Heart left ventricle (tissue), 16 donors: ENCODE results near the gene CCDC134. TPM values are rescaled to one million over a fixed set of nuclear protein-coding genes. Genes with fewer than 3 reads are reported as not detected.

Experiments
- ATAC-seq, 4 donors: fragments of 200-7000 bp; cut with Tn5 transposase; one replicate each; pipeline ENCODE4 v1.9.1; 2020 to 2022; ENCODE audit warnings: moderate library complexity in 4 of 4, mild to moderate bottlenecking in 3 of 4, moderate number of reproducible peaks in 1 of 4
- DNase-seq, 5 donors: peaks; one replicate each; pipeline ENCODE4 v3.0.0-alpha.2; 2020
- H3K27ac ChIP-seq, 12 donors: fragments of 200-600 bp; sonication (generic) in 4 of 12; one replicate each; pipeline versions ENCODE4 v1.5.0 to v1.8.0; 2016 to 2022; ENCODE audit warnings: mild to moderate bottlenecking in 2 of 12
- H3K27me3 ChIP-seq, 9 donors: fragments of 200-600 bp; sonication (generic) in 2 of 9; one replicate each; pipeline versions ENCODE4 v1.5.1 to v1.8.0; 2016 to 2022; ENCODE audit warnings: mild to moderate bottlenecking in 3 of 9
- H3K36me3 ChIP-seq, 9 donors: fragments of 200-600 bp; sonication (generic) in 2 of 9; one replicate each; pipeline versions ENCODE4 v1.5.0 to v1.8.0; 2018 to 2022; ENCODE audit warnings: mild to moderate bottlenecking in 2 of 9
- H3K4me1 ChIP-seq, 12 donors: fragments of 200-600 bp; sonication (generic) in 4 of 12; one replicate each; pipeline versions ENCODE4 v1.5.0 to v1.8.0; 2016 to 2022; ENCODE audit warnings: mild to moderate bottlenecking in 3 of 12
- H3K4me3 ChIP-seq, 12 donors: fragments of 200-600 bp; sonication (generic) in 4 of 12; one replicate each; pipeline versions ENCODE4 v1.5.0 to v1.8.0; 2017 to 2022; ENCODE audit warnings: mild to moderate bottlenecking in 9 of 12, moderate library complexity in 4 of 12
- H3K9me3 ChIP-seq, 12 donors: fragments of 200-600 bp; sonication (generic) in 4 of 12; one replicate each; pipeline versions ENCODE4 v1.5.0 to v1.8.0; 2016 to 2022; ENCODE audit warnings: mild to moderate bottlenecking in 1 of 12
- POLR2A ChIP-seq, 2 donors: fragments of 450-650 bp; IDR thresholded peaks; one replicate each; pipeline ENCODE4 v1.6.1; 2017; ENCODE audit warnings: antibody characterized with exemption in 2 of 2, mild to moderate bottlenecking in 2 of 2, moderate library complexity in 2 of 2
- WGBS, 4 donors: extraction: QIAGEN DNeasy Blood & Tissue Kit in 2 of 4; methylation state at CpG; one replicate each; pipeline versions ENCODE4 v1.1.5 to v1.1.7; 2013 to 2018; 5-methylcytosine and 5-hydroxymethylcytosine counted together
- intact Hi-C, 10 donors: fragments of 100-400 bp; cut with DNase I; formaldehyde crosslinking; loops; one replicate each; pipeline versions ENCODE4 v1.11.1 to v1.14.2; 2022
- polyA plus RNA-seq, 2 donors: library from polyadenylated mRNA; stranded (reverse); fragments of 200-250 nt; gene quantifications; one replicate each; pipeline ENCODE4 v1.2.3, GENCODE V29; 2013
- total RNA-seq, 9 donors: library from RNA; depleted of rRNA in 2 of 9; stranded (reverse); fragments of >200 nt in 2 of 9; fragmentation: NEBNext Ultra II Directional in 3 of 9; extraction: Animal tissue kit (Norgen Biotek cat#: 25700) in 3 of 9; gene quantifications; one replicate each; pipeline versions ENCODE4 v1.1.0 to v1.2.4, GENCODE V29; 2016 to 2023
- TF ChIP-seq, protein P1 (sequence below), 12 donors: fragments of 200-600 bp; sonication (generic) in 4 of 12; IDR thresholded peaks; one replicate each; pipeline versions ENCODE4 v1.5.0 to v1.8.0; 2018 to 2022; ENCODE audit warnings: antibody characterized with exemption in 12 of 12, mild to moderate bottlenecking in 5 of 12
- donor health status: ischemic (EF 13 %, LVEDD 7.1; RV severe dilation, severe dysfunction).
- donor health status: healthy with polysubstance abuse.
- donor health status: DM: no; HTN: yes; CAD: no.
- donor health status: DM: no; HTN: no; CAD: no.
- donor health status: ischemic (EF 25% LVEDD 6.9; RV normal size, moderate dysfunction).
- donor health status: ischemic (EF 25% LVEDD 5.7; RV mildly dilated, moderate dysfunction).
- donor health status: healthy.
- donor health status: DM: yes; HTN: yes; CAD: no.
- donor health status: ischemic (EF 35%, LVEDD 5.7; RV mildly dilated, moderate dysfunction).
- donor health status: nonischemic (EF 11% LVEDD 7.7; RV severe dilation, severe dysfunction).
- donor health status: DM: yes; HTN: yes; CAD: no.
- donor health status: PGD.
- donor health status: ischemic (EF 29% LVEDD 5.4; RV normal size, mild dysfunction).
- donor health status: nonischemic (EF 23%, LVEDD 6.1; RV moderate dilation, normal function).

CCDC134 gene
- total and polyA plus RNA-seq, 11 donors, result 2.2 to 10.2 (median 3.5) TPM

DNA sequence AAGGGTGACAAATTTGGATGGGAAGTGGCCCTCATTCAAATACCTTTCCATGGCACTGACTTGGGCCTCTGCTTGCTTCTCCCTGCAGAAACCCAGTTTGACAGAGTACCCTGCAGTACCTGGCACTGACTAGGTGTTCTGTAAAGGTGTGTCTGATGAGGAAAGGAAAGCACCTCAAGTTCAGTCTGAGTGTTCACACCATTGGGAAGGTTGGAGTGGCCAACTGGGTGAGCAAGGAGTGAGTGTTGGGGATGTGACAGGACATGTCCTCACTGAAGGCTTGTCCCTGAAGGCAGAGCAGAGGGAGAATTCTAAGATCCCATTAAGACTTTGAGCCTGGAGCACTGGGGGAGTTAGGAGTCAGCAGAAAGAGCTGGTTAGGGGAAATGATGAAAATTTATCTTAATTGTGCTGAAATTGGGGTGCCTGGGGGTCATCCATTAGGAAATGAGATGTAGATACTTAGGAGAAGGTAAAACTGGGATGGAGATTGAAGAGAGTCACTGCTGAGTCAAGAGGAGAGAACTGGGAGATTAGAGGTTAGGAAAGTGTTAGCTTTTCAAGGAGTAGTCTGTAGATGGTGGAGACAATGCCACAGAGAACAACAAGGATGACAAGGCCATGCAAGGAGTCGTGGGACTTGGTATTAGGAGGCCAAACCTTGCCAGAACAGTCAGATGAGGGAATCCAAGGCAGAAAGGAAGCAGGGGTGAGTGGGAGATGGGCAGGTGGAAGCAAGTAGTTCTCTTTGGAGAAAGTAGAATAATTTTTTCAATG is 38.6 kb downstream of the CCDC134 start:
- DNase-seq, result no peak

DNA sequence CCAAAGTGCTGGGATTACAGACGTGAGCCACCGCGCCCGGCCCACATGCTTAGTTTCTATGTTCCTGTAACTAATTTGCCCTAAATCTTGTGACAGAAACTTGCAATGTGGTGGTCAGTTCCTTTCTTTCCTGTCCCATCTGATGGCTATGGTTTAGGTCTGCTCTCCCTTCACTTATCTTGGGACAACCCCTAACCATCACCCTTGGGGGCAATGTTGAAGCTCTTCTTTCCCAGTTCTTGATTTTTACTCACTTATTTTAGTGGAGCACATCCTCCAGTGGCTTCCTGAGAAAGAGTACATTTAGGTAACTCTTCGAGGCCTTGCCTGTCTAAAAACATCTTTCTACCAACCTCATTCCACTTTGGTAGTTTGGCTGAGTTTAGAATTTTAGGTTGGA is 39.7 kb downstream of the CCDC134 start:
- WGBS, 4 donors, result 85 to 91% (median 89%) methylated on average over 5 of the region's 5 CpGs
- H3K4me1 ChIP-seq, result peaks cover 0 to 68% (median 22%) of the 10 kb centered on the region in 12 donors
- no peak overlapping the region for H3K4me3 ChIP-seq
- H3K27ac ChIP-seq, result no peak overlapping the region
- H3K27me3 ChIP-seq, result no peaks in the 10 kb centered on the region
- DNase-seq (no peak), ATAC-seq (no peak)
- intact Hi-C loops, result no loop called here
- H3K9me3 ChIP-seq, result no peaks in the 10 kb centered on the region
- no peak for TF ChIP-seq POLR2A (IDR thresholded peaks at IDR 0.05)
- TF ChIP-seq, protein P1, sequence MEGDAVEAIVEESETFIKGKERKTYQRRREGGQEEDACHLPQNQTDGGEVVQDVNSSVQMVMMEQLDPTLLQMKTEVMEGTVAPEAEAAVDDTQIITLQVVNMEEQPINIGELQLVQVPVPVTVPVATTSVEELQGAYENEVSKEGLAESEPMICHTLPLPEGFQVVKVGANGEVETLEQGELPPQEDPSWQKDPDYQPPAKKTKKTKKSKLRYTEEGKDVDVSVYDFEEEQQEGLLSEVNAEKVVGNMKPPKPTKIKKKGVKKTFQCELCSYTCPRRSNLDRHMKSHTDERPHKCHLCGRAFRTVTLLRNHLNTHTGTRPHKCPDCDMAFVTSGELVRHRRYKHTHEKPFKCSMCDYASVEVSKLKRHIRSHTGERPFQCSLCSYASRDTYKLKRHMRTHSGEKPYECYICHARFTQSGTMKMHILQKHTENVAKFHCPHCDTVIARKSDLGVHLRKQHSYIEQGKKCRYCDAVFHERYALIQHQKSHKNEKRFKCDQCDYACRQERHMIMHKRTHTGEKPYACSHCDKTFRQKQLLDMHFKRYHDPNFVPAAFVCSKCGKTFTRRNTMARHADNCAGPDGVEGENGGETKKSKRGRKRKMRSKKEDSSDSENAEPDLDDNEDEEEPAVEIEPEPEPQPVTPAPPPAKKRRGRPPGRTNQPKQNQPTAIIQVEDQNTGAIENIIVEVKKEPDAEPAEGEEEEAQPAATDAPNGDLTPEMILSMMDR (IDR thresholded peaks at IDR 0.05), result no peak
- H3K36me3 ChIP-seq, result peaks cover 0 to 41% (median 20%) of the 10 kb centered on the region in 9 donors

More for the DNA sequence above, 38.6 kb downstream of the CCDC134 start:
- intact Hi-C loops, result loop anchor here in 2 of 10 donors (10.0 kb wide), 2 partner anchors 56 to 236 kb away; partner anchors contain the start of genes NAGA (in 1 of the 2), PHETA2 (in 1 of the 2) and SMDT1 (in 1 of the 2)
- no peak overlapping the region for H3K27ac ChIP-seq
- H3K36me3 ChIP-seq, result peaks cover 0 to 40% (median 20%) of the 10 kb centered on the region in 9 donors
- no peak for TF ChIP-seq POLR2A (IDR thresholded peaks at IDR 0.05)
- no peak for ATAC-seq
- peaks cover 0 to 68% (median 22%) of the 10 kb centered on the region in 12 donors for H3K4me1 ChIP-seq
- WGBS, 4 donors, result 46 to 71% (median 59%) methylated on average over 1 of the region's 1 CpG
- no peaks in the 10 kb centered on the region for H3K27me3 ChIP-seq
- no peak overlapping the region for H3K4me3 ChIP-seq
- no peaks in the 10 kb centered on the region for H3K9me3 ChIP-seq

DNA sequence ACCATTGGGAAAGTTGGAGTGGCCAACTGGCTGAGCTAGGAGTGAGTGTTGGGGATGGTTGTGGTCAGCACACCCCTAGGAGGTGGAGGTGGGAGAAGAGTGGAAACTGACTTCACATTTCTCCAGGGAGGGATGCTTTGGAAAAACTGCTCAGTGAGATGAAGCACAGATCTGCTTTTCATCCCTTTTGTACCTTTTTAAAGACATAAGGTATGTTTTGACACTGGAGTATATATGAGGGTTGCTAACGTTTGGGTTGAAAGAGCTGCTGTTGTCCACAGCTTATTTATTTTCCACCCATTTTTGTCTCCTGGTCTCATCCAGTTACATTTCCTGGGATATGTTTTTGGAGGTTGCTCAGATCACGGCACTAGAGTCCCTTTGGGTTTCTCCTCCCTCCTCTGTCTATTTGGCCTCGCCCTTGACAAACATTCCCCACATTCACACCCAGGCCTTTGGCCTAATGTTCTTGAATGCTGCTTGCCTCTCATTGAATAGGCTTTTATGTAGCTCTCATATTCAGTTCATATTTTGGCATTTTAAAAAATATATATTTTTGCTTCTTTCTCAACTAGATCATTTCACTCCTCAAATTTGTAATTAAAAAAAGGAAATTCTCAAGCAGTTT is 40.7 kb downstream of the CCDC134 start:
- no peaks in the 10 kb centered on the region for H3K27me3 ChIP-seq
- peak overlapping the region in 2 of 12 donors; percentile 5 to 12 for H3K27ac ChIP-seq
- intact Hi-C loops, result no loop called here
- no peaks in the 10 kb centered on the region for H3K9me3 ChIP-seq
- DNase-seq (no peak), ATAC-seq (peak in 1 of 4 donors; percentile 62)
- TF ChIP-seq, protein P1 (IDR thresholded peaks at IDR 0.05), result no peak
- no peak for TF ChIP-seq POLR2A (IDR thresholded peaks at IDR 0.05)
- no peak overlapping the region for H3K4me3 ChIP-seq
- peaks cover 0 to 34% (median 16%) of the 10 kb centered on the region in 9 donors for H3K36me3 ChIP-seq
- 31 to 50% (median 42%) methylated on average over 3 of the region's 3 CpGs for WGBS, 4 donors
- peaks cover 0 to 69% (median 31%) of the 10 kb centered on the region in 12 donors for H3K4me1 ChIP-seq

DNA sequence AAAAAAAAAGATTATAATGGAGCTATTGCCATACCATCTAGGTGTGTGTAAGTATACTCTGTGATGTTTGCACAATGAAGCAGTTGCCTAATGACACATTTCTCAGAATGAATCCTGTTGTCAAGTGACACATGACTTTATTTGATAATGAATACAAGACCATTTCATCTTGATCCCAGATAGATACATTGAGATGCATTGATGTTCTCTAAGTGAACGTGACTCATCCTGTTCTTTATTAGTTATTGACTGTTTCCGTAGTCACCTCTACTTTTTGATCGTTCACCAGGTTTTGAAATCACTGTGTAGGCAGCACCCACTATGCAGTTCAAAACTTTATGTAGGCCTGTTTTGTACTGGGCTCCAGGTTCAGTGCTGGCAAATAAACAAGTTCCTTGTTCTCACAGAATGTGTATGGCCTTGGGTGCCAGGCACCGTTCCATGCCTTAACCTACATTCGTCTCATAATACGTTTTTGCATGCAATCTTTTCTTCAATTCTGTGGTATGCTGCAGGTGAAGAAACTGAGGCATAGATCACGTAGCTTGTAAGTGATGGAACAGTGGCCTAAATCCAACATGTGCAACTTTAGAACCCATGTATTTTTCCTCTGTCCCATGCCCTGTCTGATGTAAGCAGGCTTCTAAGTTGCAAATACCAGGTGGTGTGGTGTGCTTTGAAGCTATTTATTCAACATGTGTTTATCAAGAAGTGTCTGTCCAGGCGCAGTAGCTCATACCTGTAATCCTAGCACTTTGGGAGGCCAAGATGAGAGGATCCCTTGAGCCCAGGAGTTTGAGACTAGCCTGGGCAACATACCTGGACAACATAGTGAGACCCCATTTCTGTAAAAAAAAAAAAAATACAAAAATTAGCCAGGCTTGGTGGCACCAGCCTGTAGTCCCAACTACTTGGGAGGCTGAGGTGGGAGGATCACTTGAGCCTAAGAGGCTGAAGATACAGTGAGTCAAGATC is 42.8 kb downstream of the CCDC134 start:
- no peak for DNase-seq
- Histone ChIP-seq H3K27me3 (no peaks in the 10 kb centered on the region), H3K27ac (no peak overlapping the region), H3K9me3 (no peaks in the 10 kb centered on the region), H3K36me3 (peaks cover 0 to 25% (median 6%) of the 10 kb centered on the region in 9 donors), H3K4me3 (no peak overlapping the region), H3K4me1 (peaks cover 0 to 74% (median 42%) of the 10 kb centered on the region in 12 donors)
- intact Hi-C loops, result no loop called here
- TF ChIP-seq, protein P1 (IDR thresholded peaks at IDR 0.05), result no peak
- no peak for TF ChIP-seq POLR2A (IDR thresholded peaks at IDR 0.05)
- 84 to 92% (median 90%) methylated on average over 8 of the region's 8 CpGs for WGBS, 4 donors
- ATAC-seq, result no peak
